Measurements from ENCODE around the gene SLC2A13.
"Not testable (repeated sequence)": the region's sequence is repeated elsewhere in the genome, so short reads cannot be mapped to it uniquely, and the experiment has no call there.

The SLC2A13 gene

DNA sequence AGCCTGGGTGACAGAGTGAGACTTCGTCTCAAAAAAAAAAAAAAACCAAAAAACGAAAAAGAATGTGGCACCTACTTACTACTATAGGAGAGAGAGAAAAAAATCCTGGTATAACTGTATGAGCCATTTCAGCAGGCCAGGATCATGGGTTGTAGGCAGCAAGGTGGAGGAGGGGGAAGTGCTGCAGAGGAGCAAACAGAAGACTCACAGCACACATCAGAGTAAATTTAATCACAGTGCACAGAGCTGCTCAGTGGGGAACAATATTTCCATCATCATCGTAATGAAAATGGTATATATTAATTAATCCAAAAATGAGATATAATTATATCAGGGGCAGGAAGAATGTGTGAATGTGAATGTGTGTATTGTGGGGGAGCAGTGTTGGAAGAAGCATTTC lies 175.8 kb downstream of the SLC2A13 start:
- peak in 1 of 56 donors; percentile 1 for DNase-seq

- DNase-seq = no peak
Measured at GRCh38 chr12:39928181-39928899, 177.5 kb downstream of the SLC2A13 start.

- DNase-seq = no peak
Measured at GRCh38 chr12:39923364-39923763, 182.5 kb downstream of the SLC2A13 start.

GRCh38 chr12:39922598-39922997 lies 183.3 kb downstream of the SLC2A13 start:
- DNase-seq = not testable (repeated sequence)

DNA sequence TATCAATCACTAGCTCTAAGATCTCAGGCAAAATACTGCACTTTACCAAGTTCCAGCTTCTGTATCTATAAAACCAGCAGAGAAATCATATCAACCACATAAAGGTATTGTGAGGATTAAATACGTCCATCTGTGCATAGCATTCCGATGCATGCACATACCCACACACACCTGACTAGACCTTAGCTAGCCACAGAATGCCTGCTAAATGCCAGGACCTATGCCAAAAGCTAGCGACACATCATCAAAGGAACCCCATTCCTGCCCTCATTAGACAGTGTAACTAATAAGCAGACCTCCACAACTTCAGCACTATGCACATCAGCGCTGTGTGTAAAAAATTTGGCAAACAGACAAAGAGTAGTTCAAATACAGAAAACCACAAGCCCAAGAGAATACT lies 185.2 kb downstream of the SLC2A13 start:
- DNase-seq = no peak

DNA sequence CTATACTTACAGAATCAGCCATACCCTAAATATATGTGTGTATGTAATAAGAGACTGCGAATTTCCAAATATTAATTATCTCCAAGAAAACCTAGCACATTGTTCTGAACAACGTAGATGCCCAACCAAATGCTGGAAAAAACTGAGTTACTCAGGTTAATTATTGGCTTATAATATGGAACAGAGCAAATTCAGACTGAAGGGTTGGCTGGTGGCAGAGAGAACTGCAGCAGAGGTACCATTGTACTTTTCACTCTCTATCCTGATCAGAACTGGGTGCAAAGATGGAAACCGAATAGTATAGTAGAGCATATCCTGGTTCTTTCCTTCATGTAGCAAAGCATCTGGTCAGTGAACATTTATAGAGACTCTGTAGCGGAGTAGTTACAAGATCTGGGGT lies 185.7 kb downstream of the SLC2A13 start:
- no peak for DNase-seq

DNA sequence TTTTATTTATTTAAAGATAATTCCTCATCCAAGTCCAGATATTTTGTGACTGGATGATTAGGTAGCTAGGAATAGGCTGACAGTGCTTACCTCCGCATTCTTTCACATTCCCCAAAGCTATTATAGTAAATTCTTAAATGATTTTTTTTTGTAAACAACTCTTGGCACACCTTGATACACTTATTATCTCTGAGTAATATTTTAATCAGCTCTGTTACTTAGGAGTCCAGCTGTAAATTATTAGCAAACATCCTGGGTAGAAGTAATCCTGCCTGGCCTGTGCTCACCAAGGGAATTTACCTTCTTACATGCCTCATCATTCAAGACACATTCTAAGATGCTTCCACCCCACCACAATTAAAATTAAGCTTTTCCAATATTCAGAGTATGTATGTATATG lies 186.1 kb downstream of the SLC2A13 start:
- DNase-seq = no peak

GRCh38 chr12:39915249-39915648 lies 190.6 kb downstream of the SLC2A13 start:
- no peak for DNase-seq

GRCh38 chr12:39912211-39912980 lies 193.5 kb downstream of the SLC2A13 start:
- no peak for DNase-seq

DNA sequence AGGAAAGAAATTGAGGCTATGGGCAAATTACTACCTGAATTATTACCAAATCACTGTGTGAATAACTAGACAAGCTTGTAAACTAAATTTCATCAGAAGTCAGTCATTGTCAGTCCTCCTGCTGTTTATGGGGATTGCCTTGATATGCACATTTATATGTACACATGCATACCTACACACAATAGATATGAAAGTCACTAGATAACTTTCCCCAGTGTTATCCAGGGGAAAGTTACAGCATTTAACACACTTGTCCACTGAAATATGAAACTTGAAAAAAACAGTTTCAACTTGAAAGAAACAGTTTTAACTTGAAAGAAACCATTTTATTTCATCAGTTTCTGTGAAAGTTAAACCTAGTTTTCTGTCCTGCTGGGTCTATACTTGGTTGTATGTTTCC lies 199.6 kb downstream of the SLC2A13 start:
- no peak for DNase-seq

GRCh38 chr12:39905152-39905551 lies 200.7 kb downstream of the SLC2A13 start:
- peak in 36 of 56 donors; percentile 1 to 66 (median 20) for DNase-seq

DNA sequence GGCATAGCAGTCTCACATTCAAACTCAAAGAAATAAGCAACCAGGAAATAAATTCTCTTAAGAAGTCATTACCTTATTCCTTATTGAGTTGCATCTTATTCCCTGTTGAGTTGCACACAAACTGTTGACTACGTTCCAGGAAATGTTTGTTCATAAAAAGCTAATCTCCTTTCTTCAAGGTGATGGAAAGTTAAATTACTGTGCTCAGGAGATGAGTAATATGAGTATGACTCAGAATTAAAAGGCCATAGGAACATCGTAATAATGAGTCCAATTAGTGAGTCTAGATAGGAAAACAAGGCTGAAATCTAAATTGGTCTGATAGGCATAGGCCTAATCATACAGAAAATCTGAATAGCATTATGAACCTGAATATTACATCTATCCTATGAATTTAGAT lies 203.1 kb downstream of the SLC2A13 start:
- DNase-seq = no peak

- DNase-seq = no peak
Measured at GRCh38 chr12:39897315-39897714, 208.6 kb downstream of the SLC2A13 start.

DNA sequence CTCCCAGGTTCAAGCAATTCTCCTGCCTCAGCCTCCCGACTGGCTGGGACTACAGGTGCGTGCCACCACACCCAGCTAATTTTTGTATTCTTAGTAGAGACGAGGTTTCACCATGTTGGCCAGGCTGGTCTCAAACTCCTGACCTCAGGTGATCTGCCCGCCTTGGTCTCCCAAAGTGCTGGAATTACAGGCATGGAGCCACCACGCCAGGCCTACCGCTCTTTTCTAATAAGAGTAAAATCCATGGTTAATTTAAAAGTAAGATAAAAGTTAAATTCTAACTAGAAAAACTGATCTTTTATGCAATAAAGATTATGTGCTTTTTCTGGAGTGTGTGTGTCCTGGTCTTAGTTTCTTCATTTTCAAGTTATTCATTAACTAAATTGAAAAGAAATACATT lies 212.5 kb downstream of the SLC2A13 start:
- not testable (repeated sequence) for DNase-seq

DNA sequence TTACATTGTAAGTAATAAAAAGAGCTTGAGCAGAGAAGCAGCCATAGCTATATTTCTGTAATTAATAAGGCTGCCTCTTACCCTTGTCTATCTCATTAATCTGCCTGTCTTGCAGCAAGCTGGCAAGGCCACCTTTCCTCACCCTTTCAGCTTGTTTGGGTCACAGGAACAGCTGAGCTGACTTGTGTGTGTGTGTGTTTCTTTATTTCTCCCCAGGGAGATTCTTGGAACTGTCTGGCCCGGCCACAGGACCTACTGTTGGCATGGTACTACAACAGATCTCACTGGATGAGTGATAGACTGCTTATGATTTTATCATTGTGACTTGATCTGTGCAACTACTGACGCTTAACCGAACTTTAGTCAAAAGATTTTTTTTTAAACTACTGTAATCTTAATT lies 213.7 kb downstream of the SLC2A13 start:
- no peak for DNase-seq

GRCh38 chr12:39887856-39888255 lies 218.0 kb downstream of the SLC2A13 start:
- DNase-seq = no peak

GRCh38 chr12:39886106-39886505 lies 219.8 kb downstream of the SLC2A13 start:
- no peak for DNase-seq

- DNase-seq = no peak
Measured at GRCh38 chr12:39884616-39885125, 221.2 kb downstream of the SLC2A13 start.

GRCh38 chr12:39883411-39883810 lies 222.5 kb downstream of the SLC2A13 start:
- no peak for DNase-seq

DNA sequence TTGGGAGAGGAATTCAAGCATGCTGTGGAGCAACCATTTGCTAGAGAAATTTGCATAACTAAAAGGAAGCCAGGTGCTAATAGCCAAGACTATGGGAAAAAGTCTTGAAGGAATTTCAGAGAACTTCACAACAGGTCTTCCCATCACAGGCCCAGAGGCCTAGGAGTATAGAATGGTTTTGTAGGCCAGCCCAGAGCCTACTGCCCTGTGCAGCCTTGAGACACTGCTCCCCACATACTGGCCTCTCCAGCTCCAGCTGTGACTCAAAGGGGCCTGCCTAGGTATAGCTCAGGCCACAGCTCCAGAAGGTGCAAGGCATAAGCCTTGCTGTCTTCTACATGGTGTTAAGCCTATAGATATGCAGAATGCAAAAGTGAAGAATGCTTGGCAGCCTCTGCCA lies 227.1 kb downstream of the SLC2A13 start:
- DNase-seq = no peak

DNA sequence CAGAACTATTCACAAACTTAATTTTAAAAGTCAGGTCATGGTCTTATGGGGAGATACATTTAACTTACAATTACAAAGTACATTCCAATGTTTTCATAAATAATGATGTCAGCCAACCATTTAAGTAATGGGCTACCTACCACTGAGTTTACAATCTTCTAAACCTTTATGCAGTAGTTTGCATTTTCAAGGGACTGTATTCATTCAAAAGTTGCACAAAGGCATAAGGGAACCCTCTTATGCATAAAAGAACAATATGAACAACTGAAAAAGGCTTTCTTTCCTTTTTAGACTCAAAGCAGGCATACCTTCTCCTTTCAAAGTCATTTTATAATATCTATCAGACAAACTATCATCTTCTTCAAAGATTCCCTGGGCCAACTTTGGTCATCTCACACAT lies 230.2 kb downstream of the SLC2A13 start:
- DNase-seq = no peak

GRCh38 chr12:39874785-39875184 lies 231.1 kb downstream of the SLC2A13 start:
- no peak for DNase-seq

GRCh38 chr12:39873065-39873464 lies 232.8 kb downstream of the SLC2A13 start:
- DNase-seq = no peak

Data from amygdala (tissue), 56 donors.